ENCODE measurements around the gene TAS1R1.

- no peak for TF ChIP-seq POLR2A (IDR thresholded peaks at IDR 0.05)
- TF ChIP-seq CTCF (IDR thresholded peaks at IDR 0.05): no peak
Observed at GRCh38 chr1:6507461-6507911, 47.6 kb upstream of the TAS1R1 start.
